Jurkat, Clone E6-1 (cell line): ENCODE measurements around the gene PLXNA4.
A peak's percentile ranks its signal among the peaks of the same experiment; 100 is the strongest.

Source experiments
- DNase-seq: peaks from one replicate; pipeline ENCODE4 v3.0.0-alpha.2; 2011; ENCODE audit warnings: low read depth, low spot score
- H3K4me3 ChIP-seq: 2 replicates; pipeline ENCODE4 v1.5.1; 2011; ENCODE audit warnings: mild to moderate bottlenecking, low read length, control low read depth, moderate library complexity

PLXNA4 gene

DNA sequence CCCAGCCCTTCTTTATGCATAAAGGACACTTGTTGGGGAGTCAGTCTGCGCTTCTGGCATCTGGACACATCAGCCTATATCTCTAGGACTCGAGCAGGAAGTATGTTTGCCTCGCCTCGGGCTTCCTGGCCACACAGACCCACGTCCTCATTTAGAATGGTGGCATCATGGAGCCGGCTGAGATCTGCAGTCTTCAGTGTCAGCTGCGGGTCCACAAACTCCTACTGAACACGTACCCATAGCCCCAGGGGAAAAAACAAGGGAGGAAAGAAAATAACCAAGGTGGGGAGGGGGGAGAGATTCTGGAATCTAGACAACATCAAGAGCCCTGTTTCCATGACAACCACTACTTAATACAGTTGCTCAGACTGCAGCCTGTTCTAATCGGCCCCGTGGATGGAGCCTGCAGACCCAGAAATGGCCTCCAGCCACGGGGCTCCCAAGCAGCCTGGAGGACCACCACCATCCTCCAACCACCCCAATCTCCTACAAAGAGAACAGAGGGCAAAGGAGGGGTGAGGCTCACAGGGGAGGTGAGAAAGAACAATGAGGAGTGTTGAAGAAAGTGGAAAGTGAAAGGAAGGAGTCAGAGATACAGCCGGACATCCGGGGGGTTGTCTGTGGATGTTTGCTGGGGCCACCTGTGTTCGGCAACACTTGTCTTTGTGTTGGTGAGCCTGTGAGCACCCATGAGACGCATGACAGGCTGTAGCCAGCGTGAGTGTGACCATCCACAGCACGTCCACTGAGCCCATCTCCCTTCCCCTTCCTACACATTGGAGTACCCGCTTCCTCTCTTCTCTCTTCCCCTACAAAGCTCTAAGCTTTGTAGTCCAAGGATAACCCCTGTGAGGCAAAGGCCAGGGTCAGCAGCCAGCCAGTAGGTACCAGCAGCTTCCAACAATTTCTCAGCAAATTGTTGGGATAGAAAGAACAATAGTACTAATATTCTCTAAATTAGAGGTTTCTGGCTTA, 141.0 kb downstream of the PLXNA4 start:
- DNase-seq = no peak
- H3K4me3 ChIP-seq = no peak overlapping the region

DNA sequence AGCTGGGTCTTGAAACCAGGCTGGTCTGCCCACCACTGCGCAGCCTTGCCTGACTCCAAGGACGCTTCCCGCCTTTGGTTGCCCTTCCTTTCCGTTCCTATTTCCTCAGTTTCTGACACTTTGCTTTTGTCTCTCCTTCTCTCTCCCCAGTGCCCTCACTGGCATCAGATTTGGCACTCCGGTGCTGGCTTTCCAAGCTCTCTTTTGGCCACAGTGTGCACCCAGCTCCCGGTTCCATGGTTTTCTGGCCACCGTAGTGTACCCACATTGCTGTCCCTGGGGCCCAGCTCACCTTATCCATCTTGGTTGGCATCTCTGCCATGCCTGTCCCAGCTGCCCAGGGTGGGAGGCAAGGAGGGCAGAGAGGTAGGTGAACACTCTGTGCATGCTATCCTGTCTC, 142.2 kb downstream of the PLXNA4 start:
- DNase-seq = no peak
- H3K4me3 ChIP-seq = no peak overlapping the region

DNA sequence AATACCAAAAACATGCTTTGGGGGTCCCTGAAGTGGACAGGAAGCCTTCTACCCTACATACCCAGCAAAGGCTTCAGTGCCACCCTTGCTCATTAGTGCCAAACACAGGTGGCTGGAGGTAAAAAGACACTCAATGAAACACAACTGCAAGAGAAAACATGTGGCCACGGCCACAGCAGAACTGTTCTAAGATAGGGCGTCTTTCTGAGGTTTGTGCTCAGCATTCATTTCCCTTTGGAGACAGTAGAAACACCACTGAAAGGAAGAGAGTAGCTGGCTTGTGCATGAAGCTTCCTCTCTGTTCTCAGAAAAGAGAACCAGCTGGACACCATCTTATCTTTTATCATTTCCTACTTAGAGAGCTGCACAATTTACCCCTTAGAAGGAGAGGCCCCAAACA, 143.0 kb downstream of the PLXNA4 start:
- peak; percentile 71 for DNase-seq
- H3K4me3 ChIP-seq = no peak overlapping the region

GRCh38 chr7:132430861-132431822, 145.1 kb downstream of the PLXNA4 start:
- H3K4me3 ChIP-seq = no peak overlapping the region
- peak; percentile 92 for DNase-seq

- H3K4me3 ChIP-seq = no peak overlapping the region
- no peak for DNase-seq
These were observed 146.0 kb downstream of the PLXNA4 start for GRCh38 chr7:132430041-132430855.

GRCh38 chr7:132429181-132429580, 147.1 kb downstream of the PLXNA4 start:
- no peak for DNase-seq

GRCh38 chr7:132428247-132428919, 147.9 kb downstream of the PLXNA4 start:
- no peak for DNase-seq

More at GRCh38 chr7:132429181-132429580, 147.1 kb downstream of the PLXNA4 start:
- no peak overlapping the region for H3K4me3 ChIP-seq

GRCh38 chr7:132425942-132426341, 150.3 kb downstream of the PLXNA4 start:
- no peak for DNase-seq

More at GRCh38 chr7:132428247-132428919, 147.9 kb downstream of the PLXNA4 start:
- no peak overlapping the region for H3K4me3 ChIP-seq

GRCh38 chr7:132424821-132425724, 151.2 kb downstream of the PLXNA4 start:
- no peak overlapping the region for H3K4me3 ChIP-seq
- DNase-seq = no peak

More at GRCh38 chr7:132425942-132426341, 150.3 kb downstream of the PLXNA4 start:
- no peak overlapping the region for H3K4me3 ChIP-seq

DNA sequence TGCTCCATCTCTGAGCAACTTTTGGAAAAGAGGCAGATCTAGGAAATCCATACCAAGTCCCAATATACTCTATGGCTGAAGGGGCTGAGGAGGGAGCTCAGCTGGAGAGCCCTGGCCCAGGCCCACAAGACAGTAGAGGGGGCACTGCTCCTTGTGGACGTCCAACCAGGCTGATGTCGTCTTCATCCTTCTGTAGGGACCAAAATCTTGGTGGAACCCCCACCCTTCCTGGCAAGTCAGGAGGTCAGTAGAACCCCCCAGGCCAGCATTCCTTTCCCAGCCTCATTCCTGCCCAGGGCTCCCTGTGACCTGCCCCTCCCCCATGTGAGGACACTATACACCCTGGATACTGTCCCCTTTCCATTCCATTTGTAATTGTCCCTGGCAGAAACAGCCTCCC, 152.0 kb downstream of the PLXNA4 start:
- no peak for DNase-seq
- no peak overlapping the region for H3K4me3 ChIP-seq

GRCh38 chr7:132423594-132424200, 152.6 kb downstream of the PLXNA4 start:
- H3K4me3 ChIP-seq = no peak overlapping the region

DNA sequence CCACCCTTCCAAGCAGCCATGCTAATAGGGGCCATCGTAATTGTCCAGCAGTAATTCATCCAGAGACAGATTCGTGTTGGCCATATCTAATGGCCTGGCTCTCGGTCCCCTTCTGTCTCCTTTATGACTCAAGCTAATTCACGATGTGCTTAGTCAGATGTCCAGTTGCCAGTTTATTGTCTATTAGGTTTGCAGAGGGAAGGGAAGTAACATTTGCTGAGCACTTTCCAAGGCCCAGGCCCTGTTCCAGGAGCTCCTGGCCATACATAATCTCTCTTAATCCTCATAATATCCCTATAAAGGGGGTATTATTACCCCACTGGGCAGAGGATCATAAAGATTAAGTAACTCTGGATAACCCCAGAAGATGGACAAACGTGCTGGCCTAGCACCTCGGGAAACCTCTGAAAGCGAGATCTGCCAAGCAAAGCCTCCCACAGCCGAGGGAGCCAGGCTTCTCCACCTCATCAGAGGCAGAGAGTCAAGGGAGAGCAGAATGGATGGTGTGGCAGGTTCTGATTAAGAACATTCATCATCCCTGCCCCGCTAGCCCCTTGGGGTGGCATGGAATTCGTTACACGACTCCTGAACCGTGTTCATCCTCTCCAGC, 153.7 kb downstream of the PLXNA4 start:
- no peak overlapping the region for H3K4me3 ChIP-seq
- DNase-seq = no peak

More at GRCh38 chr7:132423594-132424200, 152.6 kb downstream of the PLXNA4 start:
- no peak for DNase-seq

GRCh38 chr7:132420527-132420926, 155.7 kb downstream of the PLXNA4 start:
- DNase-seq = no peak

GRCh38 chr7:132419542-132419941, 156.7 kb downstream of the PLXNA4 start:
- no peak overlapping the region for H3K4me3 ChIP-seq
- DNase-seq = no peak

More at GRCh38 chr7:132420527-132420926, 155.7 kb downstream of the PLXNA4 start:
- no peak overlapping the region for H3K4me3 ChIP-seq

DNA sequence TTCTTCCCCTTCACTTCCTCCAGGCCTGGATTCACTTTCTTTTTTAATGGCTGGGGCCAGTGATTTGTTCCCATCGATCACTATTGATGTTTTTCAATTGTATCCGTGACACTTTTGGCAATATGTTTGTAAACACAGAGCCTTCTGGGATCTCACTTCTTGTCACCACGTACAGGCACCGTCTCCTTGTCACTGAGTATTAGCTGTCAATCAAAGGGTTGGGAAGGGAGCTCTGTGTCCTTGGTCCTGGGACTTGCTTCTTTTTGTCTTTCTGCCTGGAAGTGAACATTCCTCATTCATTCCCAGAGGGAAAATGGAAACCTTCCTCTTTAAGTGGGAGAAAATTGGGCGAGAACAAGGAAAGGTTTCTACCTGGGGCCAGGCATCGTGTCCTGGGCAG, 157.4 kb downstream of the PLXNA4 start:
- H3K4me3 ChIP-seq = no peak overlapping the region
- DNase-seq = no peak

DNA sequence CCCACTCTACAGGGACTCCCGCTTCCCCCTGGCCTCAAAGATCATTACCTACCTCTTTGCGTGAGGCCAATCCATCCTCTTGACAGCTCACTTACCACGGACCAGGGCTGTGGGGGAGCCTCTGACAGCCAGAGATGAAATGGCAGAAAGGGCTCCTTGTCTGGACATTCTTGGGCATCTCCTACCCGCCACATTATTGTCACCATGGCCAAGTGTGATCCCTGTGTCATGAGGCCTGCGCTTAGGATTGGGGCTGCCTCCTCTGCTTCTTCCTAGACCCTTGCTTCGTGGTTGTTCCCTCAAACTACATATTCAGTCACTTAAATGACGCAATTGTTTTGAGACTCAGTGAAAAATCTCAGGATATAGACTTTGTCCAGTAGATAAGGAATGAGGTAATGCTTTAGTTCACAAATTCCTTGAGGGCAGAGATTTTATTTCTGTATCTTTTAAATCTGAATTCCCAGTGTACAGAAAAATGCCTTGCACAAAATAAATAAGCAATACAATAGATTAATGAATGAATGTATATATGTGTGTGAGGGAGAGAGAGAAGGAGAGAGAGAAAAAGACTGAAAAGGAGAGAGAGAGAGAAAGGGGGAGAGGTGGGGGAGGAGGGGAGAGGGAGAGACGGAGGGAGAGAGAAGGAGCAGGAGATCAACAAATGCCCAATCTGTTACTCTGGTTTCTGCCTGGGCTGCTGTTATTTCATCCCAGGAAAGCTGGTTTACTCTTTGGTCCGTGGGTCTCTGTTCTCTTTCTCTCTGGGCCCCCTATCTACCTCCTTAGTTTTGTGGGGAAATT, 159.0 kb downstream of the PLXNA4 start:
- no peak for DNase-seq
- H3K4me3 ChIP-seq = no peak overlapping the region
